ENCODE measurements around the gene HS2ST1. TPM values are rescaled to one million over a fixed set of nuclear protein-coding genes. Genes with fewer than 3 reads are reported as not detected.

Gene HS2ST1
- polyA plus RNA-seq, 1 donor (not counting 4 experiments of a cell fraction or from before 2014, with no cell fraction given), result 18.7 TPM

- Histone ChIP-seq H3K36me3 (ENCODE audit: control insufficient read depth in 2 of 2, extremely low read depth in 1 of 2, insufficient read depth in 2 of 2, low read length in 2 of 2) (no peaks in the 10 kb centered on the region), H3K4me3 (ENCODE audit: control insufficient read depth in 2 of 3, extremely low read depth in 1 of 3, insufficient read depth in 2 of 3, low read depth in 1 of 3, low read length in 3 of 3) (no peak overlapping the region), H3K4me1 (ENCODE audit: control insufficient read depth, extremely low read depth, insufficient read depth, low read length) (no peaks in the 10 kb centered on the region), H3K4me2 (ENCODE audit: control insufficient read depth, extremely low read depth, insufficient read depth, low read depth, low read length) (no peak overlapping the region), H4K20me1 (ENCODE audit: control insufficient read depth, extremely low read depth, insufficient read depth, low read length) (no peaks in the 10 kb centered on the region), H2AFZ (ENCODE audit: control insufficient read depth, low read length) (no peak overlapping the region), H3K9me1 (ENCODE audit: control insufficient read depth, extremely low read depth, insufficient read depth, low read length) (no peaks in the 10 kb centered on the region), H3K79me2 (ENCODE audit: control insufficient read depth, insufficient read depth, low read length) (no peaks in the 10 kb centered on the region), H3K9ac (ENCODE audit: control insufficient read depth, extremely low read depth, insufficient read depth, low read length) (no peak overlapping the region), H3K27ac (ENCODE audit: control insufficient read depth, insufficient read depth, low read length) (no peak overlapping the region), H3K9me3 (ENCODE audit: control insufficient read depth, low read depth, low read length) (no peaks in the 10 kb centered on the region), H3K27me3 (ENCODE audit: control insufficient read depth, extremely low read depth, insufficient read depth, low read length) (no peaks in the 10 kb centered on the region)
- dilution Hi-C loops (cut with MboI; ENCODE audit: extremely low pct_ligation_motif_present, low sequenced_read_pairs), result no loop called here
- FAIRE-seq (no peak), DNase-seq (ENCODE audit: low read depth, low spot score) (no peak)
- no peak for TF ChIP-seq EZH2 (IDR thresholded peaks at IDR 0.05; ENCODE audit: low read length)
- TF ChIP-seq, protein P1, sequence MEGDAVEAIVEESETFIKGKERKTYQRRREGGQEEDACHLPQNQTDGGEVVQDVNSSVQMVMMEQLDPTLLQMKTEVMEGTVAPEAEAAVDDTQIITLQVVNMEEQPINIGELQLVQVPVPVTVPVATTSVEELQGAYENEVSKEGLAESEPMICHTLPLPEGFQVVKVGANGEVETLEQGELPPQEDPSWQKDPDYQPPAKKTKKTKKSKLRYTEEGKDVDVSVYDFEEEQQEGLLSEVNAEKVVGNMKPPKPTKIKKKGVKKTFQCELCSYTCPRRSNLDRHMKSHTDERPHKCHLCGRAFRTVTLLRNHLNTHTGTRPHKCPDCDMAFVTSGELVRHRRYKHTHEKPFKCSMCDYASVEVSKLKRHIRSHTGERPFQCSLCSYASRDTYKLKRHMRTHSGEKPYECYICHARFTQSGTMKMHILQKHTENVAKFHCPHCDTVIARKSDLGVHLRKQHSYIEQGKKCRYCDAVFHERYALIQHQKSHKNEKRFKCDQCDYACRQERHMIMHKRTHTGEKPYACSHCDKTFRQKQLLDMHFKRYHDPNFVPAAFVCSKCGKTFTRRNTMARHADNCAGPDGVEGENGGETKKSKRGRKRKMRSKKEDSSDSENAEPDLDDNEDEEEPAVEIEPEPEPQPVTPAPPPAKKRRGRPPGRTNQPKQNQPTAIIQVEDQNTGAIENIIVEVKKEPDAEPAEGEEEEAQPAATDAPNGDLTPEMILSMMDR (optimal IDR thresholded peaks at IDR 0.05 in 1 of 3, IDR thresholded peaks at IDR 0.05 in 1 of 3, conservative IDR thresholded peaks at IDR 0.05 in 1 of 3; ENCODE audit: extremely low read depth in 1 of 3, insufficient read depth in 2 of 3, low read length in 3 of 3), result no peak
Measured at GRCh38 chr1:87051965-87052364, 137.5 kb downstream of the HS2ST1 start.

- H3K4me3 ChIP-seq (ENCODE audit: control insufficient read depth in 2 of 3, extremely low read depth in 1 of 3, insufficient read depth in 2 of 3, low read depth in 1 of 3, low read length in 3 of 3), result no peak overlapping the region
- H3K79me2 ChIP-seq (ENCODE audit: control insufficient read depth, insufficient read depth, low read length), result no peaks in the 10 kb centered on the region
- no peaks in the 10 kb centered on the region for H3K4me1 ChIP-seq (ENCODE audit: control insufficient read depth, extremely low read depth, insufficient read depth, low read length)
- FAIRE-seq (no peak), DNase-seq (ENCODE audit: low read depth, low spot score) (no peak)
- H3K27me3 ChIP-seq (ENCODE audit: control insufficient read depth, extremely low read depth, insufficient read depth, low read length), result no peaks in the 10 kb centered on the region
- H3K9me1 ChIP-seq (ENCODE audit: control insufficient read depth, extremely low read depth, insufficient read depth, low read length), result no peaks in the 10 kb centered on the region
- dilution Hi-C loops (cut with MboI; ENCODE audit: extremely low pct_ligation_motif_present, low sequenced_read_pairs), result no loop called here
- no peaks in the 10 kb centered on the region for H3K9me3 ChIP-seq (ENCODE audit: control insufficient read depth, low read depth, low read length)
- H2AFZ ChIP-seq (ENCODE audit: control insufficient read depth, low read length), result no peak overlapping the region
- H3K4me2 ChIP-seq (ENCODE audit: control insufficient read depth, extremely low read depth, insufficient read depth, low read depth, low read length), result no peak overlapping the region
- no peaks in the 10 kb centered on the region for H3K36me3 ChIP-seq (ENCODE audit: control insufficient read depth in 2 of 2, extremely low read depth in 1 of 2, insufficient read depth in 2 of 2, low read length in 2 of 2)
- no peak overlapping the region for H3K27ac ChIP-seq (ENCODE audit: control insufficient read depth, insufficient read depth, low read length)
- no peaks in the 10 kb centered on the region for H4K20me1 ChIP-seq (ENCODE audit: control insufficient read depth, extremely low read depth, insufficient read depth, low read length)
- H3K9ac ChIP-seq (ENCODE audit: control insufficient read depth, extremely low read depth, insufficient read depth, low read length), result no peak overlapping the region
- TF ChIP-seq, protein P1 (optimal IDR thresholded peaks at IDR 0.05 in 1 of 3, IDR thresholded peaks at IDR 0.05 in 1 of 3, conservative IDR thresholded peaks at IDR 0.05 in 1 of 3; ENCODE audit: extremely low read depth in 1 of 3, insufficient read depth in 2 of 3, low read length in 3 of 3), result no peak
- TF ChIP-seq EZH2 (IDR thresholded peaks at IDR 0.05; ENCODE audit: low read length), result no peak
Measured at GRCh38 chr1:87052400-87052799, 138.0 kb downstream of the HS2ST1 start.

Data from keratinocyte (primary cell).